KOPT-K1 (cell line): ENCODE measurements around the gene PIGU.

Source experiments
- H3K27ac ChIP-seq: fragments of 200-600 bp; sonication (generic); 2 replicates; pipeline ENCODE4 v1.5.1; 2016; ENCODE audit warnings: antibody characterized with exemption, mild to moderate bottlenecking, low read depth, low read length; ENCODE audit not compliant: poor library complexity, severe bottlenecking
- H3K36me3 ChIP-seq: fragments of 200-600 bp; sonication (generic); 2 replicates; pipeline ENCODE4 v1.5.1; 2017; ENCODE audit warnings: antibody characterized with exemption, mild to moderate bottlenecking, low read length, moderate library complexity; ENCODE audit not compliant: insufficient read depth
- H3K9me3 ChIP-seq: fragments of 200-600 bp; sonication (generic); 2 replicates; pipeline ENCODE4 v1.5.1; 2017; ENCODE audit warnings: antibody characterized with exemption, low read length, mild to moderate bottlenecking; ENCODE audit not compliant: insufficient read depth, poor library complexity, severe bottlenecking

PIGU gene

DNA sequence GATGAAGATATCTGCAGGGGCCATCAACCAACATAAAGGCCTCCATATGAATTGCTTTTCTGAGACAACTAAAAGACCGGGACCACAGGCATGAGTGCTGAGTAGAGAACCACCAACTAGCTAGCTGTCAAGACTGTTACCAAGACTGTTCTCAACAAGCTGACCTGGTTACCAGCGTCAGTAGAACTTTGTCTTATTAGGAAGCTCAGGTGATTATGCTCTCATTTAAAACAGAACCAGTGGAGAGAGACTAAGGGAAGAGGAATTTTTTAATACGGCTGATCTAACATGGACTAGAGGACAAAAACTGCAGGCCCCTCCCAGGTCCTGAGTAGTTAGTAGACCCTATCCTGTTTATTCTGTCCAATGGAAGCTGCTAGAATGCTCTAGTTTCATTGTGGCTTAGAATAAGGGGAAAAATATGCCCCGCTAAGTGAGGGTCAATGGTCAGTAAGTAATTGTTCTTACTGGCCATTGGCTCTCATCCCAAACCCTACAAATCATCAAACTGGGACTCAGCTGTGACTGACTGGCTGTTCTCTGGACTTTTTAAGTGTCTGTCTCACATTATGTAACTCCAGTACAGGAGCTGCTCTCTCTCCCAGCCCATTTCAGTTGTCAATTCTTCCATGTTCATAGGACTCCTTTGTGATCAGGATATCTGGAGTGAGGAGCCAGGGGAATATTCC is 164.5 kb downstream of the PIGU start:
- Histone ChIP-seq H3K27ac (no peak overlapping the region), H3K9me3 (no peaks in the 10 kb centered on the region), H3K36me3 (peaks cover 55% of the 10 kb centered on the region)

DNA sequence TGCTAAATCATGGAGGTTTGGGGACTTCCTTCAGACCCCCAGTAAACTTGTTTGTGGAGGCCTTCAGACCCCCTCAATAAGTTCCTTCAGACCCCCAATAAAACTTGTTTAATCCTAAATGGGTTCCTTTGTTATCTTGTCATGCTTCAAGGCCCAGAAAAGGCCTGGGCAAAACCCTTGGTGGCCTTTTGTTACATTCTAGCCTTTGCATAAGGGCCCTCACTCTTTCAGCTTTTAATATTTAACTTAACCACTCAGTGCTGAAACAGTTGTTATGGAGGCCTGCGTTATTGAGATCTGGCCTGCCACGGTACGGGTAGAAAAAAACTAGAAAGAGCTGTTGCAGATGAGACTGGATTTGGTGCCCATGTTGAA is 165.0 kb downstream of the PIGU start:
- Histone ChIP-seq H3K27ac (no peak overlapping the region), H3K36me3 (peaks cover 60% of the 10 kb centered on the region), H3K9me3 (no peaks in the 10 kb centered on the region)

DNA sequence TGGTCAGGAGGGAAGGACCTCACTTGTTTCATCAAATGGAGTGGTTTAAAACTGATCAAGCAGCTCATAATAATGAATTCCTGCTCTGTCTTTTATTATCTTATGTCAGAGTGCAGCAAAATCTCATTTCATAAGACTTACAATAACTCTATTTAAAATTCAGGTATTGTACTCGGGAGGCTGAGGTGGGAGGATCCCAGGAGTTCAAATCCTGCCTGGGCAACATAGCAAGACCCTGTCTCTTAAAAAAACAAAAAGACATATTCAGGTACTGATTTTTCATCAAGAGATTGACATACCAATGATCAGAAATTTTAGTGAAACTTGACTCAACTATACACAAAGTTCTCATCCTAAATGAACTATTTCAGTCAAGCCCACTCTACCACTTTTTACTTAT is 166.3 kb downstream of the PIGU start:
- Histone ChIP-seq H3K36me3 (peaks cover 73% of the 10 kb centered on the region), H3K9me3 (no peaks in the 10 kb centered on the region), H3K27ac (no peak overlapping the region)
